HG03095 (cell line): ENCODE measurements around the gene CCDC85C.

Experiments
- ATAC-seq: cut with Tn5 transposase; IDR thresholded peaks from one replicate; pipeline ENCODE4 v1.9.1; 2021; ENCODE audit warnings: moderate library complexity; ENCODE audit not compliant: unreplicated experiment

The CCDC85C gene

DNA sequence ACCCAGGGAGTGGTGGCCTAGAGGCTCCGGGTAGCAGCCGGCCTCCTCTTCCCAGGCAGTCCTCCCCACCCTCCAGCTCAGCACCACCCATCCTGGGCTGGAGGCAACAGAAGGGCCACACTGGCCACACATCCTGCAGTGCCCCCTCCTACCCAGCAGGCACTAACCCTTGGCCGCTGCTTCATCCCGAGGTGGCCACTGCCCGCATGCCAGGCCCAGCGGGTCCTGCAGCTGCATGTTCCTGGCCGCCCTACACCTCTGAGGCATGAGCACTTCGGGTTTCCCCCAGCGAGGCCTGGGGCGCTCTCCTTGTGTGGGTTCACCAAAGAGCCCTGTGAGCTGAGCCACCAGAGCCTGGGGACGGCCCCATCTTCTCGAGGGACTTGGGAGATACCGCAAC lies 61.4 kb downstream of the CCDC85C start:
- ATAC-seq, result no peak

DNA sequence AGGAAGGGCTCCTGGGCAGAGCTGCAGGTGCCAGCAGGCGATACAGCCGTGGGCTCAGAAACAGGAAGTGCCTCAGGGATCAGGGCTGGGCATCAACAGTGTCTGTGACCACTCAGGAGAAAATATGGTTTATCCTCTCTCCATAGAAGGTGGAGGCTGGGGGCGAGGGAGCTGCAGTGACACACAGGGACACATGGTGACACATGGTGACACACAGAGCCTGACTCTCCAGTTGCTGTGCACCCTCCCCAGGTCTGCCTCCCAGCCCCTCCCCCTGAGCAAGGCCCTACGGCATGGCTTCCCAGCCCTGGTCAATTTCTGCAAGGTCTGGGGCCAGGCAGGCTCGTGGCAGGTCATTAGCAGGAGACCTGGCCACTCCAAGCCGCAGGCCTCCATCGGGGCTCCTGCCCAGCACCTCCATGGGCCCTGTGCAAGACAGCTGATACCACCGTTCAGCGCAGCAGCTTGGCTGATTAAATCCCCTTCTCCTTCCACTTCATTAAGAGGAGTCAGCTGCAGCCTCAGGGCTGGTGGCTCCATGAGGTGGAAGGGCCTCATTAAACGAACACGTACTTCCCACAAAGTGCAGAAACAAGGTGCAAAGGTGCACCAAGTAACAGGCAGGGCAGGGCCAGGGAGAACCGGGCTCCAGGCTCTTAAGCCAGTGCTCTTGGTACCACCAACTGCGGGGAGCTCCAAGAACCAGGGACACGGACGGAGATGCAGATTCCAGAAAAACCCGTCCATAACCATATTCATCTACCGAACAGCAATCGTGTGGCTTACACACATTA lies 62.1 kb downstream of the CCDC85C start:
- ATAC-seq, result no peak

DNA sequence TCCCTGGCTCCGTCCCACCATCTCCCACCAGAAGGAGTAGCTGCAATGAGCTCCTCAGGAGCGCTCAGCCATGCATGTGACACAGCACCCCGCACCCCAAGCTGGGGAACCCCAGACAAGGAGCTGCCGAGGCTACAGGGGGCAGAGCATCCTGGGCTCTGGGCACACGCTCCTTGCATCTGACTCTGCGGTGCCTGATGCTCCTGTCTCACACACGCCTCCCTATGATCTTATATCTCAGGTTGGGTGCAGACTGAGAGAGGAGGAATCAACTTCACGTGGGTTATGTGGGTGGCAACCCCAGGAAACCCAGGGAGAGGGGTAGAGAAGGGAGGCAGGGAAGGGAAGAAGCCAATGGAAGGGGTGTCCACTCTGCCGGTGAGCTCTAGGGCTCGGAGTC lies 62.8 kb downstream of the CCDC85C start:
- ATAC-seq, result no peak

DNA sequence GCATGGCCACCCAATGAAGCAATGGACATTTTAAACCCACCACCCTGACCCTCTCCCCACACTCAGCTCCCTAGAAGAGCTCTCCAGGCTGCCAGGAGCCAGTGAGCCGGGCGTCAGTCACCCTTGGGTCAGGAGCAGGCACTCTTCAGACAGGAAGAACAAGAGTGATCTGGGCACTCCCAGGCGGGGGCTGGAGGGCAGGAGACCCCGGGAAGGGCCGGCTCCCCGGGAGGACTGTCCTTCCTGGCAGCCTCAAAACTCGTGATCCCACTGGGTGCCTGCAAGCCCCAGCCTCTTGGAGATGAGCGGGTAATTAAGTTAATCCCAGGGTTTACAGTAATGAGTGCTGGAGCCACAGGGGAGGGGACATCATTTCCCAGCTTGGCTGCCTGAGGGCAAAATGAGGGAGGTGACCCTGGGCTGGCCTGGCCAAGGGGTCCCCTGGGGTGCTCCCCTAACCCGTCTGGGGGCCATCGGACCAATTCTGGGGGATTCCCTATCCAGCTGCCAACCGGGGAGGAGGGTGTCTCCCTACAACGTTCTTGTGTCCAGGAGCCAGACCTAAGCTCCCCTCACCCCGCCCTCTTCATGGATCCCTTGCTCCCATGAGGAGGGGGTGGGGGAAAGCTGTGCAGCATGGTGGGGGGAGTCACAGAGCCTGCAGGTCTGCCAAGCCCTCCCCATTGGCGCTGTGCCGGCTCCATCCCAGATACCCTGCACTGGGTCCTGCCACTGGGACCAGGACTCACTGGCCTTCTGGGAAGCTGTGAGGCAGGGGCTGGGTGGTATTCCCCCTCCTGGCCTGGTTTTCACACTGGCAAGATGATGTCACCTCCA lies 63.6 kb downstream of the CCDC85C start:
- no peak for ATAC-seq

DNA sequence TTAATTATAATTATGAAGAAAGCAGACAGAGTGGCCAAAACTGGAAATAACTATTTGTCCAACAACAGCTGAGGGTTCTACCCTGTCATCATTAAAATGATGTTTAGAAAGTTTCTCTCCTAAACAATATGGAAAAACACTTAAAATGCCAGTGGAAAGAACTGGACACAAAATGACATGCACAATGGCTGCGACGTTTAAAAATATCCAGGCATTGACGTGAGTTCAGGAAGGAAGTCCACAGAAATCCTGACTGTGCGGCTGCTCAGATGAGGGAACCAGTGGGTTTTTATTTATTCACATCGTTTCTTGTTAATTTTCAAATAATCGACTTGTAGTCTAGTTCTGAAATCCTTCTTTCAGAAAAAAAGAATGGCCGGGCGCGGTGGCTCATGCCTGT lies 64.5 kb downstream of the CCDC85C start:
- ATAC-seq, result no peak

DNA sequence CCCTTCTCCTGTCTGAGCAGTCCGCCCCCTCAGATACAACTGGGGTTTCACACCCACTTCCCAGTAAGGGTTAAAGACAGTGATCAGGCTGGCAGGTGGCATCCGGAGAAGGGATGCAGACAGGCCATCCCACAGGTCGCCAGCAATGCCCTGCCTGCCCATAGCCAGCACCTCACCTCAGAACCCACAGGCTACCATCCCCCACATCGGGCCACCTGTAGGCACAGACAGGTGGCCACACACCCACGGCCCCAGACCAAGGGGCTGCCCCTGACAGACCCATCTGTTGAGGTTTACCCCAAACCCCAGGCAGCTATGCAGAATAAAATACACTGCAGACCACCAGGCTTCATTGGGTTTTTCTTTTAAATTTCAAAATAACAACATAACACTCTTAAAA lies 65.3 kb downstream of the CCDC85C start:
- ATAC-seq, result no peak

DNA sequence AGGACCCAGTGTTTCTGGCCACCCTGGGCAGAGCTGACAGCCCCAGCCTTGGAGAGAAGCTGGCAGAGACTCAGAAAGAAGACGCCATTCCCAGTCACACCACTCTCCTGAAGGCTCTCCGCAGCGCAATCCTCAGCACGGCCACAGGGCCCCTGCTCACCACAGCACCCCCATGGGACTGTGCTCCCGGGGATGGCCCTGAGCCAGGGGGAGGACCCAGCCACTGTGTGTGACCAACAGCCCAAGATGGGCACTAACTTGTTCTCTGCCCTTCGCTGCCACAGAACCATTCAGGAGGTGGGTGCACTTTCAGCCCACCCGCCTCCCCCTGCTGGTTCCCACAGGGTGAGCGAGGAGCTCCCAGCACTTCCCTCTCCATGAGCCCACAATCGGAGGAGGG lies 65.7 kb downstream of the CCDC85C start:
- ATAC-seq, result no peak

DNA sequence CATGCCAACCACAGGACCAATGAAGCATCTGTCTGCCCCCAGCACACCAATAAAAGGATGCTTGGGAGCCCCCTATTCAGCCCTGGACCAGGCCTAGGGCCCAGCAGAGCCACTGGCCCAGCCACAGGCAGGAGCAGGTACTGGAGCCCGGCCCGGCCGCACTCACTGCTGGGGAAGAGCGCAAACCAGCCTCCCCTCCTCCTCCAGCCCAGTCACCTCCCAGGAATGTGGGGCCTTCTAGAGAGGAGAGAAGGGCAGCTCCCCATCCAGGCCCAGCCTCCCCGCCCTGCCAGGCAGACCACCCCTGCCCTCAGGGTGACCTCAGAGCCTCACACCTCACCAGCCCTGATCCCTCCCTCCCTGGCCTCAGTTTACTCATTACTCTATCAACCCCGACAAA lies 66.6 kb downstream of the CCDC85C start:
- ATAC-seq, result no peak

DNA sequence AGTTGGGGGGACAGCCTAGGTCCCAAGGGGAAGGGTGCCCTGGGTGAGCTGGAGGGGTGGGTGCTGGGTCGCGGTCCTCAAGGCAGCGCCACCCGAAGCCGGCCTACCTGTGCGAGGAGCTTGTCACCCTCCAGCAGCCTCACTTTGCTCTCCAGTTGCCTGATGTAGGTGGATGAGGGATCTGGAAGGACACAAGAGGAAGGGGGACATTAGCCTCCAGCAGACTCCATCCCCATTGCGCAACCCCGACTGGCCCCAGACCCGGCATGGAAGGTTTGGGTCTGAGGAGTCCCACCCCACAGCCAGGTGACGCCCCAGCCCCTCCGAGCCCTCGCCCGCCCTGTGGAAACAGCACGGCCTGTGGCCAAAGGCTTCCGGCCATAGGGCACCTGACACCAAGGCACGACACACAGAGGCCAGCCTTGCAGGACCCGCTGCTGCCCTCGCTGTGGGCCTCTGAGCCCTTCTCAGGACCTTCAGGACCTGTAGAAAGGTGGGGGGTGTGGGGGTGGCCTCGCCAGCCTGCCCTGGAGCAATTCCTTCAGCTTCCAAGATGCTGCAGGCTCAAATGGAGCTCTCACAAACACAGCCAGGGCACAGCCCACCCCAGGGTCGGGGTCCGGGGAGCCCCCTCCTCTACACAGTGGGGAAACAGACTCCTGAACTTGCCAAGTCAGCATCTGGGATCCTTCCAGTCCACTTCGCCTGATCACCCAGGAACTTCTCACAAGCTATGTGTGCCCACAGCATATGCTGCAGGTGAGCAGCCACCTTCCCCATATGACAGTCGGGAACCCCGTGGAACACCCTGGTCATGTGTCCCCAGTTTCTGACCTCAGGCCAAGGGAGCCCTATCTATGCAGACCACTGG lies 67.9 kb downstream of the CCDC85C start:
- no peak for ATAC-seq

DNA sequence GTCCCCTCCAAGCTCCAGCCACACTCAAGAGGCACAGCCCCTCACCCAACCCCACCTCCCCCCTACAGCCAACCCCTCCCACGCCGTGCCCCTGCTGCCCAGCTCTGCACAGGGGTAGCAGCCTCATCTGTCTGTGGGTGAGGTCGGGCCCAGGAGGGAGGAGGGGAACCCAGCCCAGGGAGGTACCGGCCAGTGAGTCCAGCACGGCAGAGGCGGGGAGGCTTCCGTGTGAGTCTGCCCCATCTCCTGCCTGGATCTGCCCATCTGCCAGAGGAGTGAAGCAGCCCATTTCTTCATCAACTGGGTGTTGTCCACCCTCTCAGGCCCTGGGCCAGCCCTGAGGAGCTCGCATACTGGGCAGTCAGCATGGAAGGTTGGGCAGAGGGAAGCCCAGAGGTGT lies 68.6 kb downstream of the CCDC85C start:
- no peak for ATAC-seq

DNA sequence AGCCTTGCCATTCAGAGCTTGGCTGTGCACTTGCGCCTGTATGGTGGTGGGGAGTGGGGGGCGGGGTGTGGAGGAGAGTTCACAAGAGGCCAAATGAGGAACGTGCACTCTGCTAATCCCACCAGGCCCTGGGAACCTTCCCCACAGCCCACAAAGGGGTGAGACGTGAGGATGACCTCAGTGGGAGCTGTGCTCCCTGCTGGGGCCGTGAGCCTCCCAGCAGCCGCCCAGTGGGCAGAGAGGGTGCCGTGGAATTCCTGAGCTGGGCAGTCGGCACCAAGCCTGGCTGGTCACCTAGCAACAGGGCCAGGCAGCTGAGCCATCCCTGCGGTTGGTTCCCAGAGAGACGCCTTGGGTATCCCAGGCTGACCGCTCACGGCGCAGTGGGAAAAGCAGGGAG lies 69.1 kb downstream of the CCDC85C start:
- ATAC-seq, result no peak

DNA sequence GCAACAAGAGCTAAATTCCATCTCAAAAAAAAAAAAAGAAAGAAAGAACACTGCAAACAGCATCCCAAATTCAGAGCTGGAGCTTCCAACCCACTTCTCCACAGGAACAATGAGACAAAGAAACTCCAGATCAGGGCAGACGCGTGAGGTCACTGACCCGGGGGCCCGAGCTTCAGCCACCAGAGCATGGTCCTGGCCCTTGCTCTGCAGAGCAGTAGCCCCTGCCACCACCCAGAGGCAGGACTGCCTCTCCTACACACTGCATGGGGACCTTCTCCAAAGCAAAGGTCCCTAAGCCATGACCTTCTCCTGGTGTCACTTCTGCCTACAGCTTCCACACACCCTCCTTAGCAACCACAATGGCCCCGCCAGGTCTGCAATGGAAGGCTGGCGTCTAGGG lies 69.7 kb downstream of the CCDC85C start:
- no peak for ATAC-seq

DNA sequence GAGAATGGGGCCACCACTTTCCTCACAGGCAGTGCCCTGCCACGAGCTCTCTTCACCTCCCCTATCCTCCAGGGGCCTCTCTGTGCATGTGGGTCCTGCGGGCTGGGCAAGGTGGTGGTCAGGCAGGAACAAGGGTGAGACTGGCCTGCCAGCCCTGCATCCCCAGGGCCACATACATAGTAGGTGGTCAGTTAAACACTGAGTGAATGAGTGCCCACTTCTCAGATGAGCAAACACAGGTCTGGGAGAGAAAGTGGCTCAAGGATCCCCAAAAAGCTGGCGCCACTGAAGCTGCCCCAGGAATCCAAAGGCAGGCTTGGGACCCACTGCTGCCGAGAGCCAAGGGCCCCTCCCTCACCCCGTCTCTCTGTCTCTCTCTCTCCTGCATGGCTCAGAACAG lies 71.7 kb downstream of the CCDC85C start:
- no peak for ATAC-seq

DNA sequence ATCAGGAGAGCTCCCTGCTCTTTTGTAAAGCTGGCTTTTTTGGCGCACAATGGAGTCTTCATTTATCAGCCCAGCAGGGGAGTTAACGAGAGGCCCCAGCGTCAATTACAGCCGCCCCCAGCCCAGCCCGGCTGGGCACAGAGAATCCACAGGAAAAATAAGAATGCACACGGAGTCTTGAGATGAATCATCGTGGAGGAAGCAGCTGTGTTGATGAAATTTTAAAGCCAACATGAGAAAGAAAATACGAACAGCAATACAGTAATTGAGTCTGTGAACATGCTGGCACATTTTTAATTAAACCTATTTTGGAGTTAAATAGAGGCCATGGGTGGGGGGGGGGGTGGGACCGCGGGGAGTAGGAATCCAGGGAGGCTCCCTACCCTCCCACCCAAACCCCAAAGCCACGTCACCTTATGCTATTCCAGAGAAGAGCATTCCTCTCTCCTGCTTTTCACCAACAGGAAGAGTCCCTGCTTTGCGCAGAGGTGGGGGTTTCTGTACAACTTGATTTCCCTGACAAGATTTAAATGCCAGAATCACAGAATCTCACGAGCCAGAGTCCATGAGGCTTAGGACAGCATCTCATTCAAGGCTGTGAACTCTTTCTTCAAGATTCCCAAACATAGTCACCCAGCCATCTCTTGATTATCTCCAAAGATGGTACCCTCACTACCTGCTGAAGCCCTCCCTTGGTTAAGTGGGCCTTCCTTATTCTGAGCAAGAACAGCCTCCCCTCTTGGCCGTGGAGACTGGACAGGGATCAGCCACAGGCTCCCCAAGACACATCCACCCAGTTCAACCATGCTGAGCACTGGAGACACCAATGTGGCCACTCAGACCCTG lies 72.5 kb downstream of the CCDC85C start:
- no peak for ATAC-seq

DNA sequence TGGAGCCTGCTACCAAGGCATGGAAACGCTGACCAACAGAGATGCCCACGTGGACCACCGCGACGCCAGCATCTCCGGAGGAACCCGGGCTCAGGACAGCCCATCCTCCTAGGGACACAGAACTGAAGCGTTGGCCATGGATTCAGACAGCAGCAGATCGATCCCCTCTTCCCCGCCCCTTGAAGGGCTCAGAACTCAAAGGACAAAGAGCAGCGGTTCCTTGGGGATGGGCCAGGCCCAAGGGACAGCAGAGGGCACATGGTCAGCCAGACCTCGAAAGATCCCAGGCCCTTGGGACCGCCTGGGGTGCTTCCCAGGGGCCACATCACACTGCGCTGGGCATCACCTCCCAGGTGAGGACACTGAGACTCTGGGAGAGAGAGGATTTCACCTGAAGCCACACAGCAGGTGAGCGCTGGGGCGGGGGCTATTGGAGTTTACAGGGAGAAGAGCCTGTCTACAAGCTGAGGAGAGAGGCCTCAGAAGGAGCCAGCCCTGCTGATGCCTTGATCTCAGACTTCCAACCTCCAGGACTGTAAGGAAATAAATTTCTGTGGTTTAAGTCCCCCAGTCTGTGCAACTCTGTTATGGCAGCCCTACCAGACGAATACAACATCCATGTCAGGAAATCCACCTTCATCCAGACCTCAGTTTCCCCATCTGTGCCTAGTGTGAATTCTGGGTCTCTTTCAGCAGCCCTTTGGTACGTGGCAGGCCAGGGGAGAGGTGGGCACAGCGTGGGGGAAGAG lies 73.4 kb downstream of the CCDC85C start:
- no peak for ATAC-seq

DNA sequence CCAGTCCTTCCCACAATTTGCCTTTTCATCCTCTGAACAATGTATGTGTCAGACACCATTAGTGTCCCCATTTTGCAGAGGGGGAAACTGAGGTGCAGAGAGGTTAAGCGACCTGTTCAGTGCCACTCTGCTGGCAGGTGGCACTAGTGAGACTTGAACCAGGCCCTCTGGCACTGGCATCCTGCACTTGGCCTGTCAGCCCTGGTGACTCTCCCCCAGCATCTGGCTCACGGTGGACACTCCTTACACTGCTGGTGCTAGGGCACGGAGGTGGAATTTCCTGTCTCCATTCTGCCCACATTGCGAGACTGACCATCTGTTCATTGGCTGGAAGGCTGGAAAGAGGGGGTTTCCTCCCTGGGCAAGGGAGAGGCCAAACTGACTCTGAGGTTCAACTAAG lies 74.1 kb downstream of the CCDC85C start:
- no peak for ATAC-seq

DNA sequence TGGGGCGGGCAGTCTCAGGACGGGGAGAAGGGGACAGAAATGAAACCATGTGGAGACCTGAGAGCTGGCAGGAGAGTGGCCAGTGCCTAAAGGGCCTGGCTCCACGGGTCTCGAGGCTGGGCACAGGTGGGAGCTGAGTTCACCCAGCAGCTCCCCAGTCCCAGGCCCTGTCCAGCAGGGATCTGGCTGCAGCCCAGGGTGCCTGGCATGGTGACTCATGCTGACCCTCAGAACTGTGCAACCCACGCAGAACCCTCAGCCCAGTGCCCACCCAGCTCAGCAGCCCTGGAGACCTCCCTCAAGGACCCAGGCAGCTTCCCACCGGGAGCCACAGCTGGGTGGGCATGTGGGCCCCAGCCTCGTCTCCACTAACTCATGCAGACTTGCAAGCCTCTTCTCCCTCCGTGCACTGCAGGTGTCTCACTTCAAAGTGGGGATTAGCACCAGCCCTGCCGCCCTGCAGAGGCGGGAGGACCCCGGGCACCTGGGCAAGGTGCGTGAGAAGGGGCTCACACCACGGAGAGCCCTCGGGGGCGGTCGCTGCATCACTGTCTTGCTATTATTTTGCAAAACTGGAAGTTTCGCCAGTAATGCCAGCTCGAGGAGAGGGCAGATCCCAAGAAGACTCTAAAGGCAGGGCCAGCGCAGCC lies 76.5 kb downstream of the CCDC85C start:
- no peak for ATAC-seq

DNA sequence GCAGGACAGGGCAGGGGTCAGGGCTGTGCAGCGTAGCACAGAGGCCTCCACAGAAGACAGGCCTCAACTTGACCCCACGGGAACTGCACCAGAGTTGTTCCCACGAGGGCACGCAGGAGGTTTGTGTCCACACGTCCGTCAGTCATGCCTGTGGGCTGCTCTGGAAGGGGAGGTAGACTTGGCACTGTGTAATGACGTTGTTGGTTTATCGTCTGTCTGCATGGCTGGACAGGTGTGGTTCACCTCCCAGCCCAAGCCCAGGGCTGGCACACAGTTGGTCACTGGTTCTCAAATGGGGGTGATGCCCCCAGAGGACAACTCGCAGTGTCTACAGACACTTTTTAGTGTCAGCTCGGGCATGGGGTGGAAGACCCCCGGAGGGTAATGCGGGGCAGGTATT lies 77.0 kb downstream of the CCDC85C start:
- ATAC-seq, result no peak

DNA sequence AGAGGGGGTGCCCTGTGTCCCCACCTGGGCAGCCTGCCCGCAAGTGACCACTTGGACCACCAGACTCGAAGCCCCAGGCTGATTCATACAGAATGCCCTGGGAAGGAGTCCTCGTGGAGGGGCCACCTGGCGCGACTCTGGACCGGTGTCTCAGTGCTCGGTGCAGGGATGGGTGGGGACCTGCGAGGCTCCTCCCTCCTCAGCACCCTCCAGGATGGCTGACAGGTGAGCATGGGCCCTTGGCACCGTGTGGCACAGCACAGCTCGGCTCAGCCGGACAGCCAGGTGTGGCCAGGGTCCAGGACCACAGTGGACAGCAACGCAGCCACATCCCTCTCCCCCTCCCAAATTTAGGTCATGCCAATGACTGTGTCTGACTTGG lies 78.3 kb downstream of the CCDC85C start:
- no peak for ATAC-seq
